Erythroblast (primary cell): ENCODE results near the gene HIPK2.

Experiments
- DNase-seq, 2 experiments: peaks; one replicate each; lab custom pipeline; 2025; lab: John Stamatoyannopoulos, UW
- GATA1 ChIP-seq: IDR thresholded peaks from 2 replicates; pipeline ENCODE4 v1.6.1; 2011; ENCODE audit warnings: low read depth, mild to moderate bottlenecking, control low read depth, low read length, moderate library complexity
- POLR2A ChIP-seq: IDR thresholded peaks from 2 replicates; pipeline ENCODE4 v1.6.1; 2011; ENCODE audit warnings: mild to moderate bottlenecking, low read length

Gene HIPK2

DNA sequence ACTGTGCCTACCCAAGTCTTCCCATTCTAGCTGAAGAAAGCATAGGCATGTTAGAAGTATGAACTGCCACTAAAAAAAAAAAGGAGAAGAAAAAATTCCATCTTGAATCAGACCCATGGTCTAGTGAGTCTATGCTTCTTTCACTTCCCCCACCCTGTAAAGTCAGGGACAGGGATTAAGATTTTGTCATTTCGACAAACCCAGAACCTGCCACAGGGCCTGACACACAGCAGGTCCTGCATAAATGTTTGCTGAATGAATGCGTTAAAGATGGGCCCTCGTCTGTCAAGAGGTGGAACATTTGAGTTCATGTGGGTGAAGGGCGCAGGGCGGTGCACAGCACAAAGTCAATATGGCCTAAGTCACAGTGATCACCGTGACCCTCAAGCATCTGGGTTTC lies 4.9 kb downstream of the HIPK2 start:
- no peak for DNase-seq
- TF ChIP-seq GATA1 (no peak), POLR2A (no peak)

DNA sequence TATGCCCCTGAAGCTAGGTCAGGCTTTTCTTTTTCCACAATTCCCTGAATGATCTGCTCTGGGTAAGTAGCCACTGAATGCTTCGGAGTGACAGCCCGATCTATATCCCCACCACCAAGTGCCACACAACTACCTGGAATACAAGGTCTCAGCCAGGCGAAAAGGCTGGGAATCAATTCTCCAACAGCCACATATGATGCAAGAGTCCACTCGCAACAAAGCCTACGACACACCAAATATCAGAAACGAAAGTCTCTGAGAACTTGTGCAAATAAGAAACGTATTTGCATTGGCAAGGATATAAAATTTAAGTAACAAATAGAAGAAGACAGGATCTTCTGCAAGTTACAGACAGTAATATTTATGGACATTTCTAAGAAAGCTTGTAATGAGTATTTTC lies 5.7 kb downstream of the HIPK2 start:
- TF ChIP-seq POLR2A, result no peak
- no peak for TF ChIP-seq GATA1

DNA sequence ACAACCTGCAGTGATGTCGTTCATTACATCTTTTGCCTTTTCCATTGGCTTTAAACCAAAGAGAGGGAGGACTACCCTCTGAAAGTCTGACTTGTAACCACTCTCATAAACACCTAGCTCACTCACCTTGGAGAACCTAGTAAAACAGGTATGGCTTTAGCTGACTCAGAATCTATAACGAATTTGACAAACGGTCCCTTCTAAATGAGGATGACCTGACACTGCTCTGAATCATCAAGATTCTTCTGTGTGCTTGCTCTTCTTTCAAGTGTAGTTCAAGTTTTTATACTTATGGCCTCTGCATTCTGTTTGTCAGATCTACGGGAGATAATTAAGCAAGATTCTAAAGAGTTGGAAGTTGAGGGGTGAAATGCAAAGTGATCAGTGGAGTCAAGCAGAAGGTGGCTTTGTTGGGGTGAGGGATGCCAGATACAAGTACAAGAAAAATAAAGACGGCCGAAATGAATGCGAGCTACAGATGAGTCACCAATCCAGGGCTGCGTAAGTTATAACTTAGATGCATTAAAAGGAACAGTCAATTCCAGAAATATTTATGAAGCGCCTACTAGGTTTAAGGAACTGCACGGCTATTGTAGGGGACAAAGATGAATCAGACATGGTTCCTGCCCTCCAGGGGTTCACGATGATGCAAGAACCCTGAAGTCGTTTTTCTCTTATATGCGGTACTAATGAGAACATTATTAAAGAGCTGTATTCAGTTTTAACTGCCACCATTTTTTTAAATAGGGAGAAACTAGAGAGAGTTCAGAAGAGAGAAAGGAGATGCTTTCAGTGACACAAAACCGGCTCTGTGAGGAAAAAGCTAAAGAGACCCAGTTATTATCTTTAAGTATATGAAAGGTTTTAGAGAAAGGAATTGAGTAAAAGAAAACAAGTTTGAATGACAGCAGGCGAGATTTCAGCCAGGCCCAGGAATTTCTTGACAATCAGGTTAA lies 6.5 kb downstream of the HIPK2 start:
- no peak for TF ChIP-seq GATA1
- no peak for TF ChIP-seq POLR2A
- DNase-seq, result no peak

More for the DNA sequence above, 5.7 kb downstream of the HIPK2 start:
- DNase-seq, result no peak

DNA sequence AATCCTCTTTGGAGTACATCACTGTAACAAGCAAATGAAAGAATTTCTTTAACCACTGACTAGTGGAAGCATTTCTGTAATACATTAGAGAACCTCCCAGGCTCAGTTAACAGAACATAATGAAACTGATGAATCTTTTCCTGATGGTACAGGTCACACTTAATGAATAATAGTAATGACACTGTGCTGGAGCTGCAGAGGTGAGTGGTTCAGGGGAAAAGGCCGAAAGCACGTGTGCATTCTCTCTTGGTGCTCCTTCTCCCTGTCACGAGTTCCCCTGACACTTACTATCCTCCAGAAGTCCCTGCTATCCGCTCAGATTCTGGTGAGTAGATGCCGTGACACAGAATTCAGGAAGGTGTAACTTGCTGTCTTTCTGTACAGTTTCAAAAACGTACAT lies 8.0 kb downstream of the HIPK2 start:
- no peak for TF ChIP-seq GATA1
- no peak for DNase-seq

DNA sequence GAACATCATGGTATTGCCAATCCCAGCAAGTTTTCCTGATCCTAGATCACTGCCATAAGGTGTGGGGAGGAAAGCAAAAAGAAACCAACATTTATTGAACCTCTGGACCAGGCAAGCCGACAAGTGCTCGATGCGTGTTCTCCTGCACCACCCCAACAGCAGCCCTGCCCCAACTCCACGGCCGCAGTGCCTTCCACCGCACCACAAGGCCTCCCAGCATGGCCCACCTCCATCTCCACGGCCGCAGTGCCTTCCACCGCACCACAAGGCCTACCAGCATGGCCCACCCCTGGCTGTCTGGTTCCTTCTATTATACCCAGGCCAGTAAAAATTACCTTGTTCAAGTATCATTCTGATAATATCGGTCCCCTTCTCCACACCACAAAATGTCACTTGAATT lies 8.7 kb downstream of the HIPK2 start:
- TF ChIP-seq GATA1 (no peak), POLR2A (no peak)
- DNase-seq, result no peak

DNA sequence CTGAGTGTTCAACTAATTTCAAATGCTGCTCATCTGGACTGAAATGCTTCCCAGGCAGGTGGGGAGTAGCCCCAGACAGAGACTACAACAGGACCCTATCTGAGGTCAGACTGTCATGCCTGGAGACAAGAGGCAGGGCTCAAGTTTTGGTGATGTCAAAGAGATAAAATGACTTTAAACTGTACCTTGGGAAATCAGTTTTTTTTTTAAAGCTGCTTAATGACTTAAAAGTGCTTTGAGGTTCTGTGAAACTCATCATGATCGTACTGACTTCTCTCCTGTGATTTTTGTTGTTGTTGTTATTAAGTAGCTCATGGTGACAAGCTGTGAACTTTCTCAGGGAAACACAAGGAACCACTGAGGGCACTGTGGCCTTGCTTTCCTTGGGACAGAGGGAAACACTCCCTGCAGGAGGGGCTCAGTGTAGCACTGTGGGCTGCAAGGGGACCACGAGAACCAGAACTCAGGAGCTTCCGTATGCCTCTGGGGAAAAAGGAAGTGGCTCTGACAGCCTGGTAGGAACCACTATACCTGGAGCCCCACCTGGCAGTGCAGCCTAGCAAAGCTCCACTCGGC lies 9.5 kb downstream of the HIPK2 start:
- DNase-seq, result no peak
- TF ChIP-seq GATA1, result no peak
- TF ChIP-seq POLR2A, result no peak

DNA sequence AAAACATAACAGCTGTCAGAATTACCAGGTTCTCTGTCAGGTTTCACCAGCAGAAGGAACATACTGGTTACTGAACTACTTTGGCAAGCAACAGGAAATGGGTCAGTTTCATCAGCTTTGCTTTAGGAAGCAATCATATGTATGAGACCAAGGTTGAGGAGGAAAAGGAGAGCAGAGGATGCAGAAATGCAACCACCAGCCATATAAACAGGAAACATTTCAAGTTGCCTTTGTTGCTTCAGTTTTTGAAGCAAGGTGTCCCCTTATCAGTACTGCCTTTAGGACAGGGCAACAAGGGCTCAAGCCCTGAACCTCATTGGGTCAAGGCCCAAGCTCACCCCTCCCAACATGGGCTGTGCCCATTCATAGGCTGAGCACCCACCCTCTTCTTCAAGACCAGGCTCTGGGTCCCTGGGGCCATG lies 10.2 kb downstream of the HIPK2 start:
- TF ChIP-seq GATA1 (no peak), POLR2A (no peak)
- no peak for DNase-seq

DNA sequence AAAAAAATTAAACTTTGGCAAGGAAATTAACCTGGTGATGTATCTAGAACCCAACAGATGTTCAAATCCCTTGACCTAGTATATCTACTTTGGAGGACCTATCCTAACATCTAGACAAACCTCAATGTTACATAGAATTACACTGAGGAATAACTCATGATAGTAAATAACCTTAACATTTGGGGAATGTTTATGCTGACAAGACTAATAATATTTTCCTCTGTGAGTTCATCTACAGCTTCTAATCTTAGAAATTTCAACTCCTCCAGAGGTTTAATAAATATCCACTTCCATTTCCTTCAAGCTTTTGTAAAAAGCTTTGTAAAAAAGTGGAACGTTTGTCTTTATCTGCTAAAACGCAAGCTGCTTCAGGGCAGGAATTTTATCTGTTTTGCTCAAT lies 12.7 kb downstream of the HIPK2 start:
- DNase-seq, result no peak
- TF ChIP-seq GATA1 (no peak), POLR2A (no peak)

DNA sequence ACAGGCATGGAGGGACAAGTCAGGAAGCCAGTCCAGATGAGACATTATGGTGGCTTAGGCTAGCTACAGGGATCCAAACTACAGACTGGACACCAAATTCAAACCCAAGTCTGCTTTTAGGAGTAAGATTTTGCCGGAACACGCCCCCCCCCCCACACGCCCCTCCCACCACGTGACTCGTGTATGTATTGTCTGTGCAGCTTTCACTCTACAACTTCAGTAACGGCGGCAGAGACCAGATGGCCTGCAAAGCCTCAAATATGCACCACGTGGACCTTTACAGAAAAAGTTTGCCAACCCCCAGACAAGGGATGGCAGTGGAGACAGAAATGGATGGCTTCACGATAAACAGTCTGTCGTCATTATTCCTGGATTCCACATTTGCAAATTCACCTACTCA lies 14.5 kb downstream of the HIPK2 start:
- DNase-seq, result no peak
- TF ChIP-seq GATA1 (no peak), POLR2A (no peak)

DNA sequence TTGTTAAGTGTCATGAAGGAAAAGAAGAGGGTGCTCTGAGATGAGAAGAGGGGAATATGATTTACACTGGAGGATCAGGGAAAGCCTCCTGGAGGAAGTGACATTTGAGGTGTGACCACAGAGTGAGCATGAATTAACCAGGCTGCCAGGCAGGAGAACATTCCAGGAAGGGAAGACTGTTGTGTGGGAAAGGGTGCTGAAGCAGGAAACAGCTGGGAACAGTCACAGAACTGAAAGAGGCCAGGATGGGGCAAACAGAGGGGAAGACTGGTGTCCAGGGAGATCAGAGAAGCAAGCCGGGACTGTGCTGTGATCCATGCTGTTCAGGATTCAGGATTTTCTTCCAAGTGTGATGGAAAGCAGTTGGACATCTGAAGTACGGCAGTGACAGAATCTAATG lies 14.9 kb downstream of the HIPK2 start:
- TF ChIP-seq POLR2A (no peak), GATA1 (no peak)
- no peak for DNase-seq

DNA sequence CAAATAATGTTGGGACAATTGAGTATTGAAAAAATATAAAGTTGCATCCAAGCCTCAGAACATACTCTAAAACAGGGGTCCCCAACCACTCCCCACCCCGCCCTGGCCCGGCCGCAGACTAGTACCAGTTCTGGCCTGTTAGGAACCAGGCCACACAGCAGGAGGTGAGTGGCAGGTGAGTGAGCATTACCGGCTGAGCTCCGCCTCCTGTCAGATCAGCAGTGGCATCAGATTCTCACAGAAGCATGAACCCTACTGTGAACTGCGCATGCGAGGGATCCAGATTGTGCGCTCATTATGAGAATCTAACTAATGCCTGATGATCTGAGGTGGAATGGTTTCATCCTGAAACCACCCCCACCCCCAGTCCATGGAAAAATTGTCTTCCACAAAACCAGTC lies 19.4 kb downstream of the HIPK2 start:
- TF ChIP-seq POLR2A (no peak), GATA1 (no peak)
- DNase-seq, result no peak

DNA sequence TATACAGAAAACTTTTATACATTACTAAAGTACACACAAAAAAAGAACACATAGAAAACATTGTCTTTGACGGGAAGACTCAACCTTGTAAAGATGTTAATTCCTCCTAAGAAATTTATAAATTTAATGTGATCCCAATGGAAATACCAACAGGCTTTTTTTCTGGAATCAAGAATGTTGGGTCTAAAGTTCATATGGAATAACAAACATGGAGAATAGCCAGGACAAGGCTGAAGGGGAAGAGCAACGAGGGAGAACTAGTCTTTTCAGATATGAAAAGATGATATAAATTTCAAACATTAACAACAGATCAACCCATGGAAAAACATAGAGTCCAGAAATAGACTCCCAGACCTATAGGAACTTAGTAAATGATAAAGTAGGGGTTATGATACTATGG lies 19.8 kb downstream of the HIPK2 start:
- no peak for DNase-seq
- TF ChIP-seq POLR2A (no peak), GATA1 (no peak)

DNA sequence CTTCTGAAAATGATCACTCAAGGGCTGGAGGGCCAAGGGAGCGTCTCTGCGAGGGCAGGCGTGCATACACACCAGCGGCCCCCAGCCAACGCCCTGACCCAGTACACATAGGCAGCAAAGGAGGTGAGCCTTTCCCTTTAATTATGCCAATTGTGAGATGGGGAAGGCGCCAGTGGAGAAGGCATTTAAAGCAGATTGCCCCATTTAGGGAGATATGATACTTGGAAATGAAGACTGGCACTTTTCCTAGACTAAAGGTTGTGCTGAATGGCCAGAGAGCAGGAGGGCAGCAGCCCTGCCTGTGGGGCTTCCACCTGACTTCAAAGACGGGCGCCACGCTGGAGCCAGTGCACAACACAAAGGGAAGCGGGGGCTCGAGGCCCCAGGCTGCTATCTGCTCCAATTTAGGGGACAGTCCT lies 24.1 kb downstream of the HIPK2 start:
- TF ChIP-seq POLR2A, result no peak
- DNase-seq, result no peak

DNA sequence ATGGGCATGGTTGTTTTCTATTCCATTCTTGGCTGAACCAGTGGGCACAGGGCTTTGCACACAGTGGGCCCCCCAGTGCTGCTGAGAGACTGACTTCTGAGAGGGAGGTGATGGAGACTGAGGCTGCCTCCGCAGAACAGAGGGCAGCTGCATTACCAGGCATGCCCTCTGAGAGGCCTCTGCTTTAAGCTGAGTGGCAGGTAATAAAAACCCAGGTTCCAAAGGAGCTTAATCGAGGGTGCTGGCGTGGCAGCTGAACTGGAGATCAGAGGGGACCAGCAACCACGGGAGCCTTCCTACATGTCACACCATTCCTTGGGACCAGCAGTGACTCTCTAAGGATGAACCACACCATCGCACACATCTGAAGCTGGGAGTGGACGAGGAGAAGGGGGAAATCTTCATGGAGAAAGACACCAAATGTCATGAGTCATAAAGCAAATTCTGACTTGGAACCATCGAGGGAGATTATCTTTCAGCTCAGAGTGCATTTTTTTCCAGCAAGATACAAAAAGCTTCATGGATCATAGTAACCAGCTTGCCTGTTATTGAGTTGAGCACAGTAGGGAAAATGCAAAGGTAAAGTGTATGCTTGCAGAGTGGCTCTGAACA lies 24.6 kb downstream of the HIPK2 start:
- TF ChIP-seq GATA1 (no peak), POLR2A (no peak)
- DNase-seq, result no peak

DNA sequence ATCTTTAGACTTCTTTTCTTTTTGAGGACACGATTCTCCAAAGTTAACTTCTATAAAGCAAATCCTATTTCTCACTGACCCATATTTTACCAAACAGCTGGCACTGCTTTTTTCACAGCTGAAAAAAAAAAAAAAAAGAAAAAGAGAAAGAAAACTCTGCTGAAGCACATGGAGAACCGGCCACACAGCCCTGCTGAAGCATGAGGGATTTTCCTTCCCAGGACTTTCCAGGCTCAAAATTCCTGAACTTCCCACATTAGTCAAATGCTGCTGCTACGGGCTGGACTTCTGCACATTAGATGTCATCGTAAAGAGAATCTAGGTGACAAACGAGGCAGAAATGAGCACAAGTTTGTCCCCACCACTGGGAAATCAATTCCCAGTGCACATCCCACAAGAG lies 25.2 kb downstream of the HIPK2 start:
- no peak for DNase-seq
- TF ChIP-seq POLR2A (no peak), GATA1 (no peak)
